Sigmoid colon (tissue), 4 donors: Measurements from ENCODE around the gene ENDOV.

Experiments
- CTCF ChIP-seq, 4 experiments: fragments of 450-650 bp in 3 of 4; fragments of 200-600 bp in 1 of 4; IDR thresholded peaks; one replicate each; pipeline ENCODE4 v1.5.1; 2016 to 2019; ENCODE audit warnings: antibody characterized with exemption in 4 of 4, mild to moderate bottlenecking in 3 of 4, moderate library complexity in 2 of 4
- EP300 ChIP-seq, 4 donors: sonication (generic); formaldehyde crosslinking; IDR thresholded peaks; one replicate each; pipeline ENCODE4 v1.6.1; 2017; ENCODE audit warnings: antibody characterized with exemption in 4 of 4
- POLR2A ChIP-seq, 2 donors: fragments of 450-650 bp; IDR thresholded peaks; one replicate each; pipeline ENCODE4 v1.6.1; 2016; ENCODE audit warnings: antibody characterized with exemption in 2 of 2, mild to moderate bottlenecking in 2 of 2, moderate library complexity in 2 of 2
- POLR2AphosphoS5 ChIP-seq, 4 donors: sonication (generic); formaldehyde crosslinking; IDR thresholded peaks; one replicate each; pipeline ENCODE4 v1.6.1; 2017; ENCODE audit warnings: antibody characterized with exemption in 4 of 4

GRCh38 chr17:80429356-80430275 is 14.6 kb downstream of the ENDOV start:
- TF ChIP-seq CTCF (IDR thresholded peaks at IDR 0.05) (no peak), POLR2AphosphoS5 (IDR thresholded peaks at IDR 0.05) (no peak), EP300 (IDR thresholded peaks at IDR 0.05) (no peak), POLR2A (IDR thresholded peaks at IDR 0.05) (no peak)
